Renal cortical epithelial cell (primary cell): ENCODE results near the gene IZUMO1. TPM values are rescaled to one million over a fixed set of nuclear protein-coding genes. Genes with fewer than 3 reads are reported as not detected.

Experiments
- DNase-seq: peaks from one replicate; pipeline ENCODE4 v3.0.0-alpha.2; 2011; ENCODE audit warnings: low read depth
- total RNA-seq: library from RNA; depleted of rRNA; stranded (reverse); fragments of >200 nt; gene quantifications from 2 replicates; pipeline ENCODE4 v1.2.3, GENCODE V29; 2014

IZUMO1 gene
- total RNA-seq, 1 donor from 2014 or later, result not detected

GRCh38 chr19:48757089-48757675 is 10.5 kb upstream of the IZUMO1 start:
- no peak for DNase-seq

GRCh38 chr19:48756686-48757085 is 10.0 kb upstream of the IZUMO1 start:
- no peak for DNase-seq

GRCh38 chr19:48756212-48756611 is 9.5 kb upstream of the IZUMO1 start:
- no peak for DNase-seq

GRCh38 chr19:48755787-48756186 is 9.1 kb upstream of the IZUMO1 start:
- no peak for DNase-seq

GRCh38 chr19:48755084-48755641 is 8.5 kb upstream of the IZUMO1 start, which contains the start of gene FGF21:
FGF21 (plus strand) TSS chr19:48755524; CDS start chr19:48756237, 713 bp downstream.
- no peak for DNase-seq

GRCh38 chr19:48752496-48753365 is 6.0 kb upstream of the IZUMO1 start, which contains the start of gene FUT1:
FUT1 (minus strand) TSS chr19:48752641; CDS start chr19:48751281, 1,360 bp downstream.
- no peak for DNase-seq

- DNase-seq, result no peak
These were observed 5.3 kb upstream of the IZUMO1 start for GRCh38 chr19:48751845-48752495.

GRCh38 chr19:48750771-48751504 is 4.2 kb upstream of the IZUMO1 start:
- no peak for DNase-seq

GRCh38 chr19:48750351-48750750 is 3.6 kb upstream of the IZUMO1 start:
- no peak for DNase-seq

GRCh38 chr19:48749571-48750198 is 3.0 kb upstream of the IZUMO1 start:
- no peak for DNase-seq

- no peak for DNase-seq
These were observed 599 bp downstream of the IZUMO1 start for GRCh38 chr19:48746110-48746509.

- peak; percentile 51 for DNase-seq
These were observed 1.3 kb downstream of the IZUMO1 start for GRCh38 chr19:48745208-48745995.

- no peak for DNase-seq
These were observed 4.6 kb downstream of the IZUMO1 start for GRCh38 chr19:48742096-48742495.

- DNase-seq, result no peak
These were observed 5.3 kb downstream of the IZUMO1 start for GRCh38 chr19:48741129-48741999.

GRCh38 chr19:48740164-48740972 is 6.3 kb downstream of the IZUMO1 start, which contains the start of gene RASIP1:
RASIP1 (minus strand) TSS chr19:48740610; CDS start chr19:48740282, 328 bp downstream.
- DNase-seq, result no peak

GRCh38 chr19:48739404-48740163 is 7.1 kb downstream of the IZUMO1 start:
- no peak for DNase-seq
